GM12864 (cell line): ENCODE measurements around the gene GKAP1.
A peak's percentile ranks its signal among the peaks of the same experiment; 100 is the strongest.
"Not testable (repeated sequence)": the region's sequence is repeated elsewhere in the genome, so short reads cannot be mapped to it uniquely, and the experiment has no call there.

ENCODE experiments used
- DNase-seq: peaks from one replicate; pipeline ENCODE4 v3.0.0-alpha.2; 2011; ENCODE audit warnings: low read depth
- H3K4me3 ChIP-seq: 2 replicates; pipeline ENCODE4 v1.5.1; 2011; ENCODE audit warnings: mild to moderate bottlenecking, low read depth, low read length, control low read depth
- TF ChIP-seq, protein P1 (sequence below): IDR thresholded peaks from 2 replicates; pipeline ENCODE4 v1.5.1; 2011; ENCODE audit warnings: low read depth, mild to moderate bottlenecking, moderate library complexity, low read length, control low read depth, inconsistent platforms; ENCODE audit errors: missing control alignments

GKAP1 gene

DNA sequence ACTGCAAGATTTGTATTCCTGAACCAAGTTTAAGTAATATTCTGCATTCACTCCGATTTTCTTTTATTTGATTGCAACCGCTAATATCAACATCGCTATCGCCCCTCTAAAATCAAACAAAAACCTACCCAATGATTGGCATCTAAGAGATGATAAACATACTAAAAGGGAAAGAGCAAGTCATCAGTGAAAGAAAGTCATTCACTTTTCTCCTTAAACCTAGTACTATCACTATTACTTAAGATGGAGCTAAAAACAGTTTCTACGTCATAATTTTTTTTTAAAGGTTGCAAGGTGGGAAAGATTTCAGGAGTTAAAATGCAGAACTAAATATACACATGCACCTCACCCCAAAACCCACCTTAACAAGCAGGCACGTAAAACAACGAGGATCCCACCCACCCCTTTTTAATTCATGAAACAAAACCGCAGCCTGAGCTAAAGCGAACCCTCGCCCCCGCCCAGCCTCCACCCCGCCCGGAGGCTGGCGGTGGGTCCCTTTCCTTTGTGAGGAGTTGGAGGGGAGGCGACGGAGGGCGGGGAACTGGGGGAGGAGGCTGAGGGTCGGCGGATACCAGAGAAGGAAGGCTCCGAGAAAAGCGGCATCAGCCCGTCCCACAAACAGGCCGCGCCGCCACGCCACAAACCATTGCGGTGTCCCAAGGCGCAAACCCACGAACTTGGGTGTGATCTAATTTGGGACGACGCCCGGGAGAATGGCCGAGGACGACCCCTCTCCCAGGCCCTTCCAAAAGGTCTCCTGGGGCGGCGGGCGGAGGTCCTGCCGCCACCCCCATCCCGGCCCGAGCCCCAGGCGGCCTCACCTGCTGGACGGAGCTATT lies 110.7 kb downstream of the GKAP1 start:
- DNase-seq, result no peak
- peak overlapping the region; percentile 87 for H3K4me3 ChIP-seq
- TF ChIP-seq, protein P1, sequence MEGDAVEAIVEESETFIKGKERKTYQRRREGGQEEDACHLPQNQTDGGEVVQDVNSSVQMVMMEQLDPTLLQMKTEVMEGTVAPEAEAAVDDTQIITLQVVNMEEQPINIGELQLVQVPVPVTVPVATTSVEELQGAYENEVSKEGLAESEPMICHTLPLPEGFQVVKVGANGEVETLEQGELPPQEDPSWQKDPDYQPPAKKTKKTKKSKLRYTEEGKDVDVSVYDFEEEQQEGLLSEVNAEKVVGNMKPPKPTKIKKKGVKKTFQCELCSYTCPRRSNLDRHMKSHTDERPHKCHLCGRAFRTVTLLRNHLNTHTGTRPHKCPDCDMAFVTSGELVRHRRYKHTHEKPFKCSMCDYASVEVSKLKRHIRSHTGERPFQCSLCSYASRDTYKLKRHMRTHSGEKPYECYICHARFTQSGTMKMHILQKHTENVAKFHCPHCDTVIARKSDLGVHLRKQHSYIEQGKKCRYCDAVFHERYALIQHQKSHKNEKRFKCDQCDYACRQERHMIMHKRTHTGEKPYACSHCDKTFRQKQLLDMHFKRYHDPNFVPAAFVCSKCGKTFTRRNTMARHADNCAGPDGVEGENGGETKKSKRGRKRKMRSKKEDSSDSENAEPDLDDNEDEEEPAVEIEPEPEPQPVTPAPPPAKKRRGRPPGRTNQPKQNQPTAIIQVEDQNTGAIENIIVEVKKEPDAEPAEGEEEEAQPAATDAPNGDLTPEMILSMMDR, result no peak

DNA sequence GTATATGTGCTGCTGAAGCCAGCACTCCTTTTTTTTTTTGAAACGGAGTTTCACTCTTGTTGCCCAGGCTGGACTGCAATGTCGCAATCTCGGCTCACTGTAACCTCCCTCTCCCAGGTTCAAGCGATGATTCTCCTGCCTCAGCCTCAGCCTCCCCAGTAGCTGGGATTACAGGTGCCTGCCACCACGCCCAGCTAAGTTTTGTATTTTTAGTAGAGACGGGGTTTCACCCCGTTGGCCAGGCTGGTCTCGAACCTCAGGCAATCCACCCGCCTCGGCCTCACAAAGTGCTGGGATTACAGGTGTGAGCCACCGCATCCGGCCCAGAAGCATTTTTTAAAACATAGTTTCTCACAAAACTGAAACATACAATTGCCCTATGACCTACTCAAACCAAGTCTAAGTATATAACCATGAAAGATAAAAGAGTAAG lies 112.3 kb downstream of the GKAP1 start:
- not testable (repeated sequence) for DNase-seq
- H3K4me3 ChIP-seq, result peak overlapping the region; percentile 87

DNA sequence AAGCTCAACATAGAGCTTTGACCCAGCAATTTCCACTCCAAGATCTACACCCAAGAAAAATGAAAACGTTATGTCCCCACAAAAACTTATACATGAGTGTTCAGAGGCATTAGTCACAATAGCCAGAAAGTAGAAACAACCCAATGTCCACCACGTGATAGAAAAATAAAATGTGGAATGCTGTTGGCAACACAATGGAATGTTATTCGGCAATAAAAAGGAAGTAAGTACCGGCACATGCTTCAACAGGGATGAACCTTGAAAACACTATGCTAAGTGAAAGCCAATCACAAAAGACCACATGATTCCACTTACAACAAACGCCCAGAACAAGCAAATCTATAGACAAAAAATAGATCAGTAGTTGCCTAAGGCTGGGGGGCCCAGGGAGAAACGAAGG lies 115.8 kb downstream of the GKAP1 start:
- TF ChIP-seq, protein P1, result no peak
- DNase-seq, result no peak
- H3K4me3 ChIP-seq, result peak overlapping the region; percentile 31; the same call in 1 of the 2 replicates

DNA sequence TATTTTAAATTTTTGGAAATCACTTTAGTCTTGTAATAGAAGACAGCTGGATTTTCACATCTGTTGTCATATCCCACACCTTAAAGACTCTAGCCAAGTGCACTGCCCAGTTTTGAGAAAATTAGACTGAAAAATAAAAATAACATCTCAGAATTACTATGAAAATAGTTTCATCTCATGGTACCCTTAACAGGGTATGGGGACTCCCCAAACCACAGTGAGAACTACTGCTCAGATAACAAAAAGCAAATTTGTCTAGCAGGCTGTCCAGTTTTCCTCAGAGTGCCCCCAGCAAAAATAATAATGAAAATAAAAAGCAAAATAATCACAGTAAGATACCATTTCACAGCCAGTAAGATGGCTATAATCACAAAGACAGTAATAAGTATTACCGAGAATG lies 116.3 kb downstream of the GKAP1 start:
- peak overlapping the region; percentile 31; the same call in 1 of the 2 replicates for H3K4me3 ChIP-seq
- TF ChIP-seq, protein P1, result no peak
- no peak for DNase-seq

DNA sequence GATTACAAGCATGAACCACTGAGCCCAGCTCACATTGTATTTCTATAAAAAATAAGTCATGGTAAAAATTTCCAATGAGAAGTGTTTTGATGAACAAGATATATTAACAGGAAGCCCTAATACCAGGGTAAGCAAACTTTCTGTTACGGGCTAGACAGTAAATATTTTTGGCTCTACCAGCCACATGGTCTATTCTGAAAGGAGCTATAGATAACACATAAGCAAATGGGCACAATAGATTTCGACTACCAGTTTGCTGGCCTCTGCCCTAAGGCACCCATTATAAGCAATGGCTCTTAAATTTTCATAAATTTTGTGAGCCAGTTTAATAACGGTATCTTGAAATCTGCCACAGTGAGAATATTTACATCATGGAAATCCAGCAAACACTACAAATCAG lies 118.0 kb downstream of the GKAP1 start:
- H3K4me3 ChIP-seq, result peak overlapping the region; percentile 4; the same call in 1 of the 2 replicates
- no peak for DNase-seq
- TF ChIP-seq, protein P1, result no peak

DNA sequence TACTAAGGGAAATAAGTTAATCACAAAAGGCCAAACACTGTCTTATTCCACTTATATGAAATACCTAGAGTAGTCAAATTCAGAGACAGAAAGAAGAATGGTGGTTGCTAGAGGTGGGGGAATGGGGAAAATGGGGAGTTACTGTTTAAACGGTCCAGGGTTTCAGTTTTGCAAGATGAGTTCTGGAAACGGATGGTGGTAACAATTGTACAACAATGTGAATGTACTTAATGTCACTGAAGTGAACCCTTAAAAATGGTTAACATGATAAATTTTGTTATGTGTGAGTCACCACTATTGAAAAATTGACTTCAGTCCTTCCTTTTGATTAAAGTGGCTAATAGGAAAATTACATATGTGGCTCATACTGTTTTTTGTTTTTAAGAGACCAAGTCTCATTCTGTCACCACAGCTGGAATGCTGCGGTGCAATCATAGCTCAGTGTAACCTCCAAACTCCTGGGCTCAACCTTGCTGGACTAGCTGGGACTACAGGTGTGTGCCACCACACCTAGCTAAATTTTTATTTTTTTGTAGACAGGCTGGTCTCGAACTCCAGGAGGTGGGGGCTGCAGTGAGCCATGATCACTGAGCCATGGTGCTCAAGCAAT lies 118.5 kb downstream of the GKAP1 start:
- no peak for DNase-seq
- peak overlapping the region; percentile 7; the same call in 1 of the 2 replicates for H3K4me3 ChIP-seq
- TF ChIP-seq, protein P1, result no peak

DNA sequence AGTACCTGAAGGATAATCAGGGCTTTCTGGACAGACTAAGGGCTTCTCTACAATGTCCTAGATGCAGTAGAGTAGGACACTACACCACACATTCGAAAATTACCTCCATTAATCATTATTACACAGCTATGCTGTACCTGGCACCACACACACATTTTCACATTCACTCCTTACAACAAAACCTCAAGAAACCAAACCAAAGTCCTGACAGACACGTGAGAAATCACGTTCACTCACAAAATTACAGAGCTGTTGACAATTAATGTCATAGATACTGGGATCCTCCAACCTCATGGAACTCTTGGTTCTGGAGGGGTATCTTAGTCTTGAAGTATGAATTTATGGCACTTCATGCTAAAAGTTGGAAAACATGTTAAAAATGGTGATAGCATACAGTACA lies 126.1 kb downstream of the GKAP1 start:
- H3K4me3 ChIP-seq, result no peak overlapping the region
- TF ChIP-seq, protein P1, result no peak
- no peak for DNase-seq
